RWPE1 (cell line): Measurements from ENCODE around the gene MDM2.
"Not testable (repeated sequence)": the region's sequence is repeated elsewhere in the genome, so short reads cannot be mapped to it uniquely, and the experiment has no call there.

Source experiments
- CTCF ChIA-PET: fragments of 350-600 bp; sonication (Branson Sonifier 250); formaldehyde crosslinking; extraction: SDS; loops from one replicate; lab custom pipeline; 2021; lab: Yijun Ruan, JAX
- POLR2A ChIA-PET: fragments of 400-600 bp; formaldehyde crosslinking; extraction: SDS; loops from one replicate; lab custom pipeline; 2020; ENCODE audit warnings: antibody characterized with exemption; ENCODE audit not compliant: low non-redundant PET; lab: Yijun Ruan, JAX
- DNase-seq: peaks from one replicate; pipeline ENCODE4 v3.0.0; 2012; ENCODE audit warnings: low spot score
- H3K27ac ChIP-seq: fragments of 450-650 bp; 2 replicates; pipeline ENCODE4 v1.5.1; 2017
- TF ChIP-seq, protein P1 (sequence below): fragments of 450-650 bp; conservative IDR thresholded peaks from 2 replicates; pipeline ENCODE4 v1.5.1; 2017; ENCODE audit warnings: low read depth, mild to moderate bottlenecking

The MDM2 gene

DNA sequence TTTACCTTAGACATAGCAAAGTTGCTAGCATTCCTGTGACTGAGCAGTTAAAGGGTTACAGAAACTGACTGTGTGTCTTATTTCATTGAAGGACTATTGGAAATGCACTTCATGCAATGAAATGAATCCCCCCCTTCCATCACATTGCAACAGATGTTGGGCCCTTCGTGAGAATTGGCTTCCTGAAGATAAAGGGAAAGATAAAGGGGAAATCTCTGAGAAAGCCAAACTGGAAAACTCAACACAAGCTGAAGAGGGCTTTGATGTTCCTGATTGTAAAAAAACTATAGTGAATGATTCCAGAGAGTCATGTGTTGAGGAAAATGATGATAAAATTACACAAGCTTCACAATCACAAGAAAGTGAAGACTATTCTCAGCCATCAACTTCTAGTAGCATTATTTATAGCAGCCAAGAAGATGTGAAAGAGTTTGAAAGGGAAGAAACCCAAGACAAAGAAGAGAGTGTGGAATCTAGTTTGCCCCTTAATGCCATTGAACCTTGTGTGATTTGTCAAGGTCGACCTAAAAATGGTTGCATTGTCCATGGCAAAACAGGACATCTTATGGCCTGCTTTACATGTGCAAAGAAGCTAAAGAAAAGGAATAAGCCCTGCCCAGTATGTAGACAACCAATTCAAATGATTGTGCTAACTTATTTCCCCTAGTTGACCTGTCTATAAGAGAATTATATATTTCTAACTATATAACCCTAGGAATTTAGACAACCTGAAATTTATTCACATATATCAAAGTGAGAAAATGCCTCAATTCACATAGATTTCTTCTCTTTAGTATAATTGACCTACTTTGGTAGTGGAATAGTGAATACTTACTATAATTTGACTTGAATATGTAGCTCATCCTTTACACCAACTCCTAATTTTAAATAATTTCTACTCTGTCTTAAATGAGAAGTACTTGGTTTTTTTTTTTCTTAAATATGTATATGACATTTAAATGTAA is 31.5 kb downstream of the MDM2 start:
- H3K27ac ChIP-seq = no peak overlapping the region
- TF ChIP-seq, protein P1, sequence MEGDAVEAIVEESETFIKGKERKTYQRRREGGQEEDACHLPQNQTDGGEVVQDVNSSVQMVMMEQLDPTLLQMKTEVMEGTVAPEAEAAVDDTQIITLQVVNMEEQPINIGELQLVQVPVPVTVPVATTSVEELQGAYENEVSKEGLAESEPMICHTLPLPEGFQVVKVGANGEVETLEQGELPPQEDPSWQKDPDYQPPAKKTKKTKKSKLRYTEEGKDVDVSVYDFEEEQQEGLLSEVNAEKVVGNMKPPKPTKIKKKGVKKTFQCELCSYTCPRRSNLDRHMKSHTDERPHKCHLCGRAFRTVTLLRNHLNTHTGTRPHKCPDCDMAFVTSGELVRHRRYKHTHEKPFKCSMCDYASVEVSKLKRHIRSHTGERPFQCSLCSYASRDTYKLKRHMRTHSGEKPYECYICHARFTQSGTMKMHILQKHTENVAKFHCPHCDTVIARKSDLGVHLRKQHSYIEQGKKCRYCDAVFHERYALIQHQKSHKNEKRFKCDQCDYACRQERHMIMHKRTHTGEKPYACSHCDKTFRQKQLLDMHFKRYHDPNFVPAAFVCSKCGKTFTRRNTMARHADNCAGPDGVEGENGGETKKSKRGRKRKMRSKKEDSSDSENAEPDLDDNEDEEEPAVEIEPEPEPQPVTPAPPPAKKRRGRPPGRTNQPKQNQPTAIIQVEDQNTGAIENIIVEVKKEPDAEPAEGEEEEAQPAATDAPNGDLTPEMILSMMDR = no peak
- CTCF ChIA-PET = interaction anchor here (0.5 to 0.6 kb wide), 3 partner anchors 10 to 257 kb away, joined by 3 to 5 read pairs (median 3); no protein-coding TSS in a partner anchor
- DNase-seq = no peak
- POLR2A ChIA-PET = no interaction called here

DNA sequence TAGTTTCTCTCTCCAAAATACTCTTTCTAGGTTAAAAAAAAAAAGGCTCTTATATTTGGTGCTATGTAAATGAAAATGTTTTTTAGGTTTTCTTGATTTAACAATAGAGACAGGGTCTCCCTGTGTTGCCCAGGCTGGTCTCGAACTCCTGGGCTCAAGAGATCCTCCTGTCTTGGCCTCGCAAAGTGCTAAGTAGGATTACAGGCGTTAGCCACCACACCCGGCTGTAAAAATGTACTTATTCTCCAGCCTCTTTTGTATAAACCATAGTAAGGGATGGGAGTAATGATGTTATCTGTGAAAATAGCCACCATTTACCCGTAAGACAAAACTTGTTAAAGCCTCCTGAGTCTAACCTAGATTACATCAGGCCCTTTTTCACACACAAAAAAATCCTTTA is 33.2 kb downstream of the MDM2 start:
- DNase-seq, H3K27ac ChIP-seq, CTCF ChIA-PET, POLR2A ChIA-PET: not testable (repeated sequence)

DNA sequence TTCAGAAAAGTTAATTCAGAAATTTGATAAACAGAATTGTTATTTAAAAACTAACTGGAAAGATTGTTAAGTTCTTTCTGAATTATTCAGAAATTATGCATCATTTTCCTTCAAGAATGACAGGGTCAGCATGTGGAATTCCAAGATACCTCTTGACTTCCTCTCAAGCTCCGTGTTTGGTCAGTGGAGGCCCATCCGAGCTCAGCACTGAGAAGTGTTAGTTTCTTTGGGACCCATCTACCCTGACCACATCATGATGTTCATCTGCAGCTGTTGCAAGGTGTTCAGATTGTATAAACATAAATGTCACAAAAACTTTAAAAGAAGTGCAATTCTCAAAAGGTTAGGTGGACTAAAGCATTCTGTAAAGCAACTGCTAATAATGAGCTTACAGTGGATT is 33.7 kb downstream of the MDM2 start:
- ChIA-PET POLR2A (no interaction called here), CTCF (interaction anchor here (1.2 kb wide), 1 partner anchor 11 kb away, joined by 3 read pairs; no protein-coding TSS in a partner anchor)
- no peak overlapping the region for H3K27ac ChIP-seq
- DNase-seq = no peak
- TF ChIP-seq, protein P1 = no peak

DNA sequence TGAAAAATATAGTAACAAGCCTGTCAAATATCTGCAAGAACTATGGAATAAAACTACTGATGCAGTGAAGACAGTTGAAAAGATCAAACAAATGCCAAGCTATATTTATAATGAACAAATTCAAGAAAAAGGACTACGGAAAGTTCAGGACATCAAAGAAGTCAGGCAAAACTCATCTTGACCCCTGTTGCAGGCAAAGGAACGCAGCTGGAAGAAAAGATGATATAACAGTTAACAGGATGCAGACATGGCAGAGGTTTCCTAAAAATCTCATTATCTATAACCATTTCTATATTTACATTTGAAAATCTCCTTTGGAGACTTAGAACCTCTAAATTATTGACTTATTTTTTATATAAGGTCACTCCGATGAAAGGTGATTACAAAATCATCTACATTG is 34.1 kb downstream of the MDM2 start:
- no peak overlapping the region for H3K27ac ChIP-seq
- POLR2A ChIA-PET = no interaction called here
- CTCF ChIA-PET = interaction anchor here (1.1 to 1.2 kb wide), 2 partner anchors 10 to 12 kb away, joined by 3 read pairs; no protein-coding TSS in a partner anchor
- TF ChIP-seq, protein P1 = no peak
- no peak for DNase-seq

DNA sequence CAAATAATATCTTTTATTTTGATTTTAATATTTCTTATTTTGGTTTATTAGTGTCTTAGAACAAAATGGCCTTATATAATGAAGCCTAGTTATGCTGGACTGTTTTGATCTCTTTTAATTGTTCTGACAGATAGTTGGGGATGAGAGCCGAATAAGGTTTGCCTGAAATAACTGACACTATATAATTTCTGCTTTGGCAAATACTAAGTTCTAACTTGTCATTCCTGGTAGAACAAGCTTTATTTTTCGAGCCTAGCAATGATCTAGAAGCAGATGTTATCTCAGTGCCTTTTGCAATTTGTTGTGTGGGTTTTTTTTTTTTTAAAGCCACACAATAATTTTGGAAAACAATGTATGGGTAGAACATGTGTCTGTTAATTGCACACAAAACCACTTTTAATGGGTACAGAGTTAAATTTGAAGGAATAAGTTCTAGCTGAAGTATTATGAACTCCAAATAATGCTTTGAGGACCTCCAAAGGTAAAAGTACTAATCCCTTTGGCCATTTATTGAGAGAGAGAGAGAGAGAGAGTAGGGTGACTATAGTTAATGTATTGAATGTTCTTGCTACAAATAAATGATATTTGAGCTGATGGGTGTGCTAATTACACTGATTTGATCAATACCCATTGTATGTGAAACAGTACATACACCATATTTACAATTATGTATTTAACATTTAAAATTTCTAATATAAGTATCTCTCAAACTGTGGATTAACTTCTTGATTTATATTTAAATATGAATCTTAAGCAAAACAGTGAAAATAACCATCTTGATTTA is 35.0 kb downstream of the MDM2 start:
- no peak for DNase-seq
- ChIA-PET POLR2A (no interaction called here), CTCF (interaction anchor here (0.6 to 1.2 kb wide), 3 partner anchors 9 to 1006 kb away, joined by 3 to 5 read pairs (median 3); no protein-coding TSS in a partner anchor)
- no peak overlapping the region for H3K27ac ChIP-seq
- TF ChIP-seq, protein P1 = no peak

DNA sequence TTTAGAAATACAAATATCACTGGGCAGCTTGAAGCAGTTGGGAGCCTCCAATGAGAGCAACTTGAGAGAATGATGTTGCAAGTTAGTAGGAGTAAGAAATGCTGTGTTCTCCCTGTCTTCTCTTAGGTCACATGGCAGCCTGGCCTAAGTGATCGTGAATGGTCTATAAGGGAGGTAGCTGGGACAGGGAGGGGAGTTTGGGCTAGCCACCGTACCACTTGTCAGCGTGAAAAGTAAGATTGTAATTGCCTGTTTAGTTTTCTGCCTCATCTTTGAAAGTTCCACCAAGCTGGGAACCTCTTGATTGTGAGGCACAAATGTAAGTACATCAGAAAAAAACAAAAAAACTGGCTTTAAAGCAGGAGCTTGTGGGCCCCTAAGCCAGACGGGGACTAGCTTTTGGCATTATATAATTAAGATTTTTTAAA is 36.4 kb downstream of the MDM2 start:
- no peak for DNase-seq
- no peak overlapping the region for H3K27ac ChIP-seq
- POLR2A ChIA-PET = no interaction called here
- TF ChIP-seq, protein P1 = no peak
- CTCF ChIA-PET = no interaction called here
